Right lobe of liver (tissue), 4 donors: ENCODE measurements around the gene FKBP1A.

Experiments used
- CTCF ChIP-seq, 4 donors: fragments of 200-600 bp in 3 of 4; fragments of 450-650 bp in 1 of 4; IDR thresholded peaks; one replicate each; pipeline versions ENCODE4 v1.5.1 to v1.8.0; 2016 to 2022; ENCODE audit warnings: antibody characterized with exemption in 4 of 4, mild to moderate bottlenecking in 2 of 4
- POLR2A ChIP-seq: fragments of 450-650 bp; IDR thresholded peaks from one replicate; pipeline ENCODE4 v1.6.1; 2017; ENCODE audit warnings: antibody characterized with exemption, mild to moderate bottlenecking
- donor health status: DM: no; HTN: no; CAD: no.
- donor health status: DM: no; HTN: no; CAD: no.
- donor health status: DM: no; HTN: yes; CAD: no.

- TF ChIP-seq CTCF (IDR thresholded peaks at IDR 0.05) (no peak), POLR2A (no peak)
These were observed 58.1 kb downstream of the FKBP1A start for GRCh38 chr20:1334761-1335160.
